ENCODE data around the gene ACY1.

Gene ACY1

DNA sequence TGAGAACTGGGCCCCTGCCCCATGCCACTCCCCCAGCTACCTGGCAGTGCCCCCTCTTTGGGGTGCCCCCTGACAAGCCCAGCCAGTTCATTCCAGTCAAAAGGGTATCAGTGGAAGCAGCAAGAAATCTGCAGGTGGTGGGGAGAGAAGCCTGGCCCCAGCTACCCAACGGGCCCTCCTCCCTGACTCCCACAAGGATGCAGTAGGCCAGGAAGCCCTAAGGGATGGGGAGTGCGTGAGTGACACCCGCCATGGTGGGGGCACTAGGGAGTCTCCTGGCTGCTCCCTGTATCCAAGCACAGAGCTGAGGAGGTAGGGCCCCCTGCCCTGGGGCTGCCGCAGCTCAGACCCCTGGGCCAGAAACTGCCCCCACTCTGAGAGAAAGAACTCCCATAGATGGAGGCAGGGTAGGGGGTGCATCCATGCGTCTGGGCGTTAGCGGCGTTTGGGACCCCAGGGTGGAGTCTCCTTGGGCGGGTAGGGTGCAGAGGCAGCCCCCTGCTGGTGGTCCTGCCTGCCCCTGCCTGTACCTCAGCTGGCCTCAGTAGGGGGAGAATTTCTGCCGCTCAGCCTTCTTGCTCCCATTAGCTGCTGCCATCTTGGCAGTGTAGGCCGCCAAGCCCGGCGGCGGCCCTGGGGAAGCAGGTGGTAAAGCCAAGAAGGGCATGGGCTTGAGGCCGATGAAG is 25.7 kb upstream of the ACY1 start:
- no peak overlapping the region for H3K27ac ChIP-seq
- TF ChIP-seq ZFX (IDR thresholded peaks at IDR 0.05): no peak
- TF ChIP-seq, protein P1, sequence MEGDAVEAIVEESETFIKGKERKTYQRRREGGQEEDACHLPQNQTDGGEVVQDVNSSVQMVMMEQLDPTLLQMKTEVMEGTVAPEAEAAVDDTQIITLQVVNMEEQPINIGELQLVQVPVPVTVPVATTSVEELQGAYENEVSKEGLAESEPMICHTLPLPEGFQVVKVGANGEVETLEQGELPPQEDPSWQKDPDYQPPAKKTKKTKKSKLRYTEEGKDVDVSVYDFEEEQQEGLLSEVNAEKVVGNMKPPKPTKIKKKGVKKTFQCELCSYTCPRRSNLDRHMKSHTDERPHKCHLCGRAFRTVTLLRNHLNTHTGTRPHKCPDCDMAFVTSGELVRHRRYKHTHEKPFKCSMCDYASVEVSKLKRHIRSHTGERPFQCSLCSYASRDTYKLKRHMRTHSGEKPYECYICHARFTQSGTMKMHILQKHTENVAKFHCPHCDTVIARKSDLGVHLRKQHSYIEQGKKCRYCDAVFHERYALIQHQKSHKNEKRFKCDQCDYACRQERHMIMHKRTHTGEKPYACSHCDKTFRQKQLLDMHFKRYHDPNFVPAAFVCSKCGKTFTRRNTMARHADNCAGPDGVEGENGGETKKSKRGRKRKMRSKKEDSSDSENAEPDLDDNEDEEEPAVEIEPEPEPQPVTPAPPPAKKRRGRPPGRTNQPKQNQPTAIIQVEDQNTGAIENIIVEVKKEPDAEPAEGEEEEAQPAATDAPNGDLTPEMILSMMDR (conservative IDR thresholded peaks at IDR 0.05): no peak

DNA sequence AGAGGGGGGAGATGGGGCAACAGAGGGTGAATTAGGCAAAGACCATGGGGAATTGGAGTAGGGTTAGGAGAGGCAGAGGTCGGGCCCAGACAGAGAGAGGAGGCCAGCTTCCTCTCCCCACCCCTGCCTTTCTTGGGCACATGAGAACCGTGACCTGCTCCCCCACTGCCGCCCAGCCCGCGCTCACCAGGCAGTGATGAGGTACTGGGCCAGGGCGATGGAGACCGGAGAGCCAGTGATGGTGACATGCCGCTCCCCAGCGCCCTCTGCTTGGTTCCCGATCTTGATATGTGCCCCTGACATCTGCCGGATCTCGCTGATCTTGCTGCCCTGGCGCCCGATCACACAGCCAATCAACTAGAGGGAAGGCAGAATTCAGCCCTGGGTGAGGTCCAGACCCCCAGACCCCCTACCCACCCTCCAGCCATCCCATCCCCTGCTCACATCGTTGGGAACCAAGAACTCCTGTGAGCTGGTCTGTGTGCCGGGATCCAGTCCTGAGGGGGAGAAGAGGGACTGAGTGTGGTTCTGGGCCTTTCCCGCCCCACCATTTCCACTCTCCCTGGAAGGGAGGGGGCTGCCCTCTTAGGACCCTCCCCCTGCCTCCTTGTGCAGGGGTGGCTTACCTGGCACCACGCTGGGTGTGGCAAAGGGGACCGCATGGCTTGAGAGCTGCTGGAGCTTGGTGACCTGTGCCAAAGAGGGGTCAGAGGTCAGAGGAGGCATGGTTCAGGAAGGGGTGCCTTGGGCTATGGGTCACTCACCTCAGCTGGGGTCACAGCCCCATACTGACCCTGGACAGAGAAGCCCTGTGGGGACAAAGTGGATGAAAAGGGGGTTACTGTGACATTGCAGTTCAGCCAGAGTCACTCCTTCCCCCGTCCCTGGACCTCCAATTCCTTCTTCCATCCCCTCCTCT is 24.5 kb upstream of the ACY1 start:
- no peak for TF ChIP-seq ZFX (IDR thresholded peaks at IDR 0.05)
- TF ChIP-seq, protein P1 (conservative IDR thresholded peaks at IDR 0.05): no peak
- no peak overlapping the region for H3K27ac ChIP-seq

DNA sequence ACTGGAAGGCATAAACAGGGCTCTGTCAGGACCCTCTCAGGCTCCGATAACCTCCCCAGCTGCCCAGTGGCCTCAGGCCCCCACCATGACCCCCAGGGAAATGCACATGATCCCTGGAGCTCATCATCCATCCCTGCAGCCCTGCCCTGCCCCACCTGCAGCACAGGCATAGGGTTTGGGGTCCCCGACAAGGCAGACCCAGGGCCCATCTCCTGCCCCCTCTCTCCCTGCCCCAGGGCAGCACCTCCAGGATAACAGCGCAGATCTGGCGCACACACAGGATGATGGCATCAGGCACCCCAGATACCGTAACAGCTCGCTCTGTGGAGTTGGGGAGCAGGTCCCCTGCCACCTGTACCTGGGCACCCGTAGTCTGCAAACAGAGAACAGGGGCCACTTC is 23.7 kb upstream of the ACY1 start:
- H3K27ac ChIP-seq: no peak overlapping the region

DNA sequence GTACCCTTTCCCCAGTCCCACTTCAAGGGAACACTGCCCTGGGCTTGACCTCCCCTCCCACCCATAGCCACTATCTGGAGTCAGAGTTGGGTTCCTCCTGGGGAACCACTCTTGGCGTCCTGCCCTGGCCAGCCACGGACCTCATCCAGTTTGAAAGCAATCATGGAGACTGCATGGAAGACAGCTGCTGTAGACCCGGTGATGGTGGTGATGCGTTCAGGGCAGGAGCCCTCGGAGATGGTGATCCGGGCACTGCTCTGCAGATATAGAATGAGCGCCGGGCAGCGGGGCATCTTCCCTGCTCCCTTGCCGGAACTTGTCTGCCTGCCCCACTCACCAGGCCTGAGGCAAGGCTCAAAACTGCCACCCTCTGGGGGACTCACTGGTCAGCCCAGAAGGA is 22.9 kb upstream of the ACY1 start:
- H3K27ac ChIP-seq: no peak overlapping the region

More for the DNA sequence above, 23.7 kb upstream of the ACY1 start:
- no peak for TF ChIP-seq ZFX (IDR thresholded peaks at IDR 0.05)

DNA sequence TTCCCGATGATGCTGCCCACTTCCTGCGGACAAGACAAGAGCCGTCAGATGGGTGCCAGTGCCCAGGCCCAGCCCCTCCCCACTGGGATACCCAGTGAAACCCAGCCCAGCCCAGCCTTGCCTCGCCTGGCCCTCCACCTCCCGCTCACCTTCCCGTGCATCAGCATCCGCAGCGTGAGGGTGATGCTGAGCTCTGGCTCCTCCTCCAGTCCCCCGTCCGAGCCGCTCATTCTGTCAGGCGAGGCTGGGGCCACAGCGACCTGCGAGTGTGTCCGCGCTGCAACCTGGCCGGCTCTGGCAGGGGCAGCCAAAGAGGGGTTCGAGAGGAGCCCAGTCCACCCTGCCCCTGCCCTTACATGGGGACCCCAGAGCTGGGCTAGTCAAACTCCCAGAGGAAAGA is 22.3 kb upstream of the ACY1 start:
- H3K27ac ChIP-seq: no peak overlapping the region
- no peak for TF ChIP-seq ZFX (IDR thresholded peaks at IDR 0.05)
- TF ChIP-seq, protein P1 (conservative IDR thresholded peaks at IDR 0.05): no peak

More for the DNA sequence above, 22.9 kb upstream of the ACY1 start:
- no peak for TF ChIP-seq ZFX (IDR thresholded peaks at IDR 0.05)
- TF ChIP-seq, protein P1 (conservative IDR thresholded peaks at IDR 0.05): no peak

DNA sequence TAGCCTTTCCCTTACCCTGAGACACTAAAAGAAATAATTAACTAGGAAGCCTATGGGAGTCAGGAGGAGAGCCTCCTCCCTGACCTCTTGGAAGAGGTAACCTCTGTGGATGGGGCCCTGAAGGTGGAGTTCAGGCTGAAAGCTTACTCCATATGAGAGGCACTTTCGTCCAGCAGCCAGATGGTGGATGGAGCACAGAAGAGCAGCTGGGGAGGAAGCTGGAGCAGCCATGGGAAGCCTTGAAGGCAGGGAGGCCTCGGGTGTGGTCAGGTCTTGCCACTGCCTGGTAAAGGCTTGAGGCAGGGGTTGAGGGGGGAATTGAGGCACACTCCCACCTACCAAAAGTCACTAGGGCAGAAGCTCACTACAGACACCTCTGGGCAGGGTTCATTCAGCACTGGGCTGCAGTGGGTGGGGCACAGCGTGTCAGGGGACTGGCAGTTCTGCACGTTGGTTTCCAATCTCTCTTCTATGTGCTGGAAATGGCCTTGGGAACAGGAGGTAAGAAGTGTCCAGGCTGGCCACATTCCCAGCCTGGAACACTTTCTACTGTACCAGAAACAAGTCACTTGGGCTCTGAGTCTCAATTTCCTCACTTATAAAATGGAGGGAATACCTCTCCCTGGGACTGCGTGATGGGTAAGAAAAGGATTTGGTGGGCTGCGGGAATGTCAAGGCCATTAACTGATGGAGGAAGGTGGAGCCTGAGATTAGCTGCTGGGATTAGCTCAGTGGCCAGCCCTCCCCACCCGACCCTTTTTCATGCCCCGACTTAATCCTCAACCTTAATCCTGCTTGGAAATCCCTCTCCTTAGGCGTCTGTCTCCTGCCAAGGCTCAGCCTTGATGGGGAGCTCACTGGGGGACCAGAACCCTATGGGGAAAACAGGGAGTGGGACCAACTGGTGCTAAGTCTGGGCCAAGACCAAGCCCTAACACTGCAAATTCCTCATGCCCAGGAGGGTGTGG is 21.4 kb upstream of the ACY1 start:
- no peak overlapping the region for H3K27ac ChIP-seq
- TF ChIP-seq ZFX (IDR thresholded peaks at IDR 0.05): no peak
- TF ChIP-seq, protein P1 (conservative IDR thresholded peaks at IDR 0.05): no peak

DNA sequence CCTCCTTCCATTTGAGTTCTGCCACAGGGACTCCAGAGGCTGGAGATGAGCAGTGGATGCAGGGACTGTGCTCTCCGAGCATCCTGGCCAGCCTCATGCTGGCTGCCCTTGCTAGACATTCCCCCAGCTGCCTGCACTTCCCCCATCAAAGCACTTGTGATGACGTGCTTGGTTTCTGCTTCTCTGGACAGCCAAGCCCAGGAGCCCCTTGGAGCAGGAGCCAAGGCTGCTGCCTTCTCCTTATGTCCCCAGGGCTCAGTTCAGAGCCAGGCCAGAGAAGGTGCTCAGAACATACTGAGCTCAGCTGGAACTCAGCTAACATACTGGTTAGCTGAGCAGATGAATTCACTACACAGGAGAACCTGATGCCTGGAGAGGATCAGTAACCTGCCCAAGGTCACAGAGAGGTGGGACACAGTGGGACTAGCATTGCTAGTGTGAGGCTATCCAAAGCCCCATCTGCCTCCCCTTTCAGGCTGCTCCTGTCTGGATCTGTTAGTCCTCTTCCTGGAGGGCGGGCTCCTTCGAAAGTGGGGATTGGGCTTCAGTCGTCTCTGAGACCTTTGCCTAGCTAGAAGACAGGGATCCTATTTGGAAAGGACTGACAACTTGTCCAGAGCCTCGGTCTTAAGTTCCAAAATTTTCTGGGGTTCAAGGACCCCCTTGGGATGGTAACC is 20.3 kb upstream of the ACY1 start:
- no peak for TF ChIP-seq ZFX (IDR thresholded peaks at IDR 0.05)
- TF ChIP-seq, protein P1 (conservative IDR thresholded peaks at IDR 0.05): no peak
- no peak overlapping the region for H3K27ac ChIP-seq

Data from C4-2B (cell line).